Cerebellar cortex (tissue), 1 donor: Measurements from ENCODE around the gene TNRC18.
"Not testable (repeated sequence)": the region's sequence is repeated elsewhere in the genome, so short reads cannot be mapped to it uniquely, and the experiment has no call there.

ENCODE experiments used
- DNase-seq: peaks from one replicate; pipeline ENCODE4 v3.0.0-alpha.2; 2015; ENCODE audit warnings: low spot score

The TNRC18 gene, protein sequence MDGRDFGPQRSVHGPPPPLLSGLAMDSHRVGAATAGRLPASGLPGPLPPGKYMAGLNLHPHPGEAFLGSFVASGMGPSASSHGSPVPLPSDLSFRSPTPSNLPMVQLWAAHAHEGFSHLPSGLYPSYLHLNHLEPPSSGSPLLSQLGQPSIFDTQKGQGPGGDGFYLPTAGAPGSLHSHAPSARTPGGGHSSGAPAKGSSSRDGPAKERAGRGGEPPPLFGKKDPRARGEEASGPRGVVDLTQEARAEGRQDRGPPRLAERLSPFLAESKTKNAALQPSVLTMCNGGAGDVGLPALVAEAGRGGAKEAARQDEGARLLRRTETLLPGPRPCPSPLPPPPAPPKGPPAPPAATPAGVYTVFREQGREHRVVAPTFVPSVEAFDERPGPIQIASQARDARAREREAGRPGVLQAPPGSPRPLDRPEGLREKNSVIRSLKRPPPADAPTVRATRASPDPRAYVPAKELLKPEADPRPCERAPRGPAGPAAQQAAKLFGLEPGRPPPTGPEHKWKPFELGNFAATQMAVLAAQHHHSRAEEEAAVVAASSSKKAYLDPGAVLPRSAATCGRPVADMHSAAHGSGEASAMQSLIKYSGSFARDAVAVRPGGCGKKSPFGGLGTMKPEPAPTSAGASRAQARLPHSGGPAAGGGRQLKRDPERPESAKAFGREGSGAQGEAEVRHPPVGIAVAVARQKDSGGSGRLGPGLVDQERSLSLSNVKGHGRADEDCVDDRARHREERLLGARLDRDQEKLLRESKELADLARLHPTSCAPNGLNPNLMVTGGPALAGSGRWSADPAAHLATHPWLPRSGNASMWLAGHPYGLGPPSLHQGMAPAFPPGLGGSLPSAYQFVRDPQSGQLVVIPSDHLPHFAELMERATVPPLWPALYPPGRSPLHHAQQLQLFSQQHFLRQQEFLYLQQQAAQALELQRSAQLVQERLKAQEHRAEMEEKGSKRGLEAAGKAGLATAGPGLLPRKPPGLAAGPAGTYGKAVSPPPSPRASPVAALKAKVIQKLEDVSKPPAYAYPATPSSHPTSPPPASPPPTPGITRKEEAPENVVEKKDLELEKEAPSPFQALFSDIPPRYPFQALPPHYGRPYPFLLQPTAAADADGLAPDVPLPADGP (N-terminal part only)

DNA sequence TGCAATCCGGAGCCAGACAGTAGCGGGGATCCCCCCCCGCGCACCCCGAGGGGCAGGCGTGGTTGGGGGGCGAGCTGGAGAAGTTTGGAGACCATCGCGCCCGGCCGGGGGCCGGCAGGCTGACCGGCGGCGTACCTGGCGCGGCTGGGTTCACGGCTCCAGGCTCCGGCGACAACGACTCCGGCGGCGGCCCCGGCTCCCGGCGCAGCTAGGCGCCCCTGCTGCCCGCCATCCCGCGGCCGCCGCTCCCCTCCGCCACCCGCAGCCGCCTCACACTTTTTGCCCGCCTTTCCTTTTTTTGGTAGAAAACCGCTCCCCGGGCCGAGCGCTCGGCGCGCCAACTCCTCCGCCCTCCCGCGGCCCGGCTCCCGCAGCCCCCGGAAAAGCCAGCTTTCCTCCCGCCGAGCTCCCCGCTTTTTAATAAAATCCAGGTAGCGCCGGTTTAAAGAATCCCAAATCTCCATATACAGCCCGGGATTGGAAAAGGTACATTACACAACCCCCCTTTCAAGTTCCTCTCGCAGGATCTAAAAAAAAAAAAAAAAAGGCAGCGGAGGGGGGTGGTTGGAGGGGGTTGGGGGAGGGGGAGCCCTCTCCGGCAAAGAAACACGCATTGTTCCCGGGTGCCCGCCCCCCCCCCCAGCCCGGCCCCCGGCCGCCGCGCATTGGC lies at the start of gene TNRC18:
TSS of gene TNRC18 (minus strand) at position 529 of the 670 bp plus-strand sequence. CDS start 2,588 bp downstream, outside the sequence.
- no peak for DNase-seq

DNA sequence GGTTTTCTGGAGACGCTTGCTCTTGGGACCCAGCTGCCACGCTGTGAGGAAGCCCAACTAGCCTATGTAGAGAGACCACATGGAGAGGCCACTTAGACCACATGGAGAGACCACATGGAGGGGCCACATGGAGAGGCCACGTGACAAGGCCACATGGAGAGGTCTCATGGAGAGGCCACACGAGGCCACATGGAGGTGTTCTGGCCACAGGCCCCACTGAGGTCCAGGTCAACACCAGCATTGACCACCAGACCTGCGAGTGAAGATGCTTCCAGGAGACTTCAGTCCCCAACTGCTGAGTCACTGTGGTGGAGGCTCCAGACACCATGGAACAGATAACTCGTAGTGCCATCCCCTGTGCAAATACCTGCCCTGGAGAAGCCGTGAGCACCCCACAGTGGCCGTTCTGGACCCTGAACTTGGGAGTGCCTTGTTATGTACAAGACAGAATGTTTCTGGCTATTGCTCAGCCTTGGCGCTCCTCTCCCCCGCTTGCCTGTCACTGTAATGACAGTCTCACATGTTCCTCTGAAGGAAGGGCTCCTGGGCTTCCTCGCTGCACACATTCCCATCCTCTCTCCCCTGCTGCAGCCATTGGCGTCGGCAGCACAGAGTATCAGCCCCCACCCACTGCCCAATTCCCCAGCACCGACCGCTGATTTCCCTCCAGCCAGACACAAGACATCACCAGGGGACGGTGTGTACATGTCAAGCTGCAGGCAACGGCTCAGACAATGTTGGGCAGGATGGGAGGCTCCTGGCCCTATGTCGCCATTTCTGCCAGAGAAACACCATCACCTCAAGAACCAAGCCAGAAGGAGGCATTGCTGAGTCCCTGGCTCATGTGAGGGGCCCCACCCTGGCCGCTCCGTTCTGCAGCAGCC lies 49.0 kb upstream of the TNRC18 start:
- DNase-seq: no peak

DNA sequence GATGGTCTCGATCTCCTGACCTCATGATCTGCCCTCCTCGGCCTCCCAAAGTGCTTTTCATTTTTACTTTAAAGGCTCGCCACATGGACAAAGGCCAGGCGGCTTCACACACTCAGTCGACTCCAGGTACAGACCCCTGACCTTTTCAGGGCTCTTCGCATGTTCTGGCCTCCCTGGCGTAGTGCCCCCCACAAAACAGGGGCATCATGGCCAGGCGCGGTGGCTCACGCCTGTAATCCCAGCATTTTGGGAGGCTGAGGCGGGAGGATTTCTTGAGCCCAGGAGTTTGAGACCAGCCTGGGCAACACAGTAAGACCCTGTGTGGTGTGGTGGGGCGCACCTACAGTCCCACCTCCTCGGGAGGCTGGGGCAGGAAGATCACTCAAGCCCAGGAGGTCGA lies 48.0 kb upstream of the TNRC18 start:
- DNase-seq: not testable (repeated sequence)

DNA sequence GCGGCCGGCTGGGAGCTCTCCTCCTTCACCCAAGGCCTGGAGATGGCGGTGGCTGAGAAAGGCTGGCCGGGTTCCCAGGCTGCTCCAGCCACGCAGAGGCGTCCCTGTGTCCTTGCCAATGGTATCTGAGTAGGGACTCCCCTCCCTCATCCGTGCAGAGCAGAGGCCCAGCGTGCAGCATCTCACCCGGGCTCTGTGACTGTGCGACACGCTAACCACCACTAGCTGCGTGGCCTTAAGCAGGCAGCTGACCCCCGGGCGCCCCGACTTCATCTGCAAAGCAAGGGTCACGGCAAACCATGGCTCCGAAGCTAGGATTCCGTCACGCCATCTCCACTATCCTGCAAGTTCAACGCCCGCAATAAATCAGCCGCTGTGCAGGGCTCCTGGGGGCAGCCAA lies 47.2 kb upstream of the TNRC18 start:
- peak; percentile 56 for DNase-seq

DNA sequence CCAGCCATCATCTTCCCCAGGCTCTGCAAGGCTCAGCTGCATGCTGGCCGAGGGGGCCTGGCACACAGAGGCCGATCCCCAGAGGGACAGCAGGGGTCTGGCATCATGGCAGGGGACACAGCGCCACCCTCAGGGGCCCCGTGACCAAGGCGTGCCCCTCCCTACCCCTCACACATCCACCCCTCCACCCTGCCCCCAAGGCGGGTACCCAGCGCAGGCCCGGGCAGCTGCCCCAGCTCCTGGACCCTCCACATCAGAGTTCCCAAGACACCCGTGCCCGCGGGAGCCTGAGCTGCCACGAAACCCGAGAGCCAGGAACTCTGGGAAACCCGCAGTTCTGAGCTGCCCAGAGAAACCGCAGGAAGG lies 46.5 kb upstream of the TNRC18 start:
- DNase-seq: peak; percentile 42

DNA sequence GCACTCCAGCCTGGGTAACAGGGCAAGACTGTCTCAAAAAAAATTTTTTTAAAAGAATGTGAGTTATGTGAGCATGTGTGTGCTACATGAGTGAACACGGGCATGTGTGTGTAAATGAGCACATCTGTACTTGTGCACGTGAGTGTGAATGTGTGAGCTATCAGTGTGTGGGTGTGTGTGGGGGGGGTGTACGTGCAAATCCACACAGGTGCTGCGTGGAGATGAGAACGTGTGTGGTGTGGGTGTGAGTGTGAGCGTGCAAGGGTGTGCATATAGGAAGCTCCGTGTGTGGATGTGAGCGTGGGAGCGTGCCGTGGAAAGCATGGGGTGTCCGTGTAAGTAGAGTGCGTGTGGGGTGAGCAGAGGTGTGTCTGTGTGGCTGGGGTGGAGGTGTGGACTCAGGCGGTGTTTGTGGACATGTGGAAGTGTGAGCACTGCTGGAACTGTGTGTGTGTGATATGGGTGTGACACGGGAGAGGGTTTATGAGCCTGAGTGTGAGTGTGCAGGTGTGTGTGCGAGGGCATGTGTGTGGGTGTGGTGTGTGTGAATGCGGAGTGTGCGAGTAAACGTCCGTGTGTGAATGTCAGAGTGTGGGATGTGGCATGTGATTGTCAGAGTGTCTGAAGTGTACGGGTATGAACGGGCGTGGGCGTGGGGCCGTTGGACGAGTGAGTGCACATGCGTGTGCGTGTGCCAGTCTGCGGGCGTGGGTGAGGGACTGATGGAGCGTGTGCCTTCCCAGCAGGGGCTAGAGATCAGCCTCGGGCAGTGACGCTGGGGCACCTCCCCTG lies 45.9 kb upstream of the TNRC18 start:
- no peak for DNase-seq

DNA sequence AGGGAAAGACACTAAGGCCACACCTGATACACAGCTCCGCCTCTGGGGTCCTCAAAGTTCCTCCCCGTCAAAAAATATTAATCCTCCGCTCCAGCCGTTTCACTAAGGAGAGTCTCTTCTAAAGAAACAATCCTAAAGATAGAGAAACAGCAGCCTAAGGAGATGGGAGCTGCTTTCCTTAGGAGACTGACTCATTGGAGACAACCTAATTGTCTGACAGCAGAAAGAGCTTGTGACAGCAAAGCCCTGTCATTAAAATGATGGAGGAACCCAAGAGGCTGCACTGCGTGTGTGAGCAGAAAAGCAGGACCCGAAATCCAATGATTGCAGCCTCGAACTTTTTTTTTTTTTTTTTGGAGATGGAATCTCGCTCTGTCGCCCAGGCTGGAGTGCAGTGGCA lies 44.0 kb upstream of the TNRC18 start:
- DNase-seq: no peak

DNA sequence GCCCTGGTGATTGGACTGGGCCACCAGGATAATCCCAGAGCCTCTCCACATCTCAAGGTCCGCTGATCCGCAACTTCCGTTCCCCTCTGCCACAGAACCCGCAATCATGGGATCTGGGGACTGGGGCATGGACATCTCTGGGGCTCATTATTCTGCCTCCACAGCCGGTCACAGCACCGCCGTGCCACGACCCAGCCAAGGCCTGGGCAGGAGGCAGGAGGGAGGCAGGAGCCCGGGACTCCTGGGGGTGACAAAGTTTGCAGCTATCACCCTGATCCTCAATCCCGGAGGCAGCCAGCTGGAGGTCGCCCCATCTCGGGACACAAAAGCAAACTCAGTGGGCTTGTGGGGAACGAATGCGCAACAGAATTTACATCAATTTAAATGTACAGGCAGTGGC lies 42.9 kb upstream of the TNRC18 start:
- DNase-seq: no peak

DNA sequence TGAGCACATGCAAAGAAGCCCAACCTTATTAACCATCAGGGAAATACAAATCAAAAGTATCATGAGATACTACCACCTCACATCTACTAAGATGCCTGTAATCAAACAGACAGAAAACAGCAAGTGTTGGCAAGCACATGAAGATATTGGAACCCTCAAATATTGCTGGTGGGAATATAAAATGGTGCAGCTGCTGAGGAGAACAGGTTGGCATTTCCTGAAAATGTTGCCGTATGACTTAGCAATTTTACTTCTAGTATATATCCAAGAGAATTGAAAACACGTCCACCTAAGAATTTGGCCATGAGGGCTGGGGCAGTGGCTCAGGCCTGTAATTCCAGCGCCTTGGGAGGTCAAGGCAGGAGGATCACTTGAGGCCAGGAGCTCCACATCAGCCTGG lies 39.4 kb upstream of the TNRC18 start:
- no peak for DNase-seq

DNA sequence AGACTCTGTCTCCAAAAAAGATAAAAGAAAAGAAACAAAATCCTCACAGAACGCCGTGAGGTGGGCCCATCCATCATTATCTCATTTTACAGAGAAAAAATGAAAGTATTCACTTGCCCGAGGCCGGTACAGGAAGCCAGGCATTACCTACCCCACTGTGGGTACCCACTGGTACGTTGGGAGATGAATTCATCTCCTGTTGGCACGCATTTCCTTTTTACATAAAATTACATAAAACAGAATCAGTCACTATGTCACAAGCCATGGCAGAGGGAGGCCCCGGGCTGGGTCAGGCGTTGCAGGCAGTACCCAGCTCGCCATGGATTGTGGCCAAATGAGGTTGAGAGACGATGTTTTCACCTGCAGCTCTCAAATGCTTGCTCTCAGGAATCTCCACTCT lies 38.6 kb upstream of the TNRC18 start:
- no peak for DNase-seq

DNA sequence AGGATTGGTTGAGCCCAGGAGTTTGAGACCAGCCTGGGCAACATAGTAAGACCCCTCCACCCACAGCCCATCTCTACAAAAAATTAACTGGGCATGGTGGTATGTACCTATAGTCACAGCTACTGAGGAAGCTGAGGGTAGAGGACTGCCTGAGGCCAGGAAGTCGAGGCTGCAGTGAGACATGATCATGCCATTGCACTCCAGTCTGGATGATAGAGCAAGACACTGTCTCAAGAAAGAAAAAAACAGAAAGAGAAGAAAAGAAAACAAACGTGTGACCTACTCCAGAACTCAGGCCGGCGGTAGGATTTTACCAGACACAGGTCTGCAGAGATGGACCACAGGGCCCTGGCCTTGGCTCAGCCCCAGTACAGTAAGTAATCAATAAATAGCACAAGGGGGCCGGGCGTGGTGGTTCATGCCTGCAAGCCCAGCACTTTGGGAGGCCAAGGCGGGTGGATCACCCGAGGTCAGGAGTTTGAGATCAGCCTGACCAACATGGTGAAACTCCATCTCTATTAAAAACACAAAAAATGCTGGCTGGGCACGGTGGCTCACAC lies 35.4 kb upstream of the TNRC18 start:
- no peak for DNase-seq

DNA sequence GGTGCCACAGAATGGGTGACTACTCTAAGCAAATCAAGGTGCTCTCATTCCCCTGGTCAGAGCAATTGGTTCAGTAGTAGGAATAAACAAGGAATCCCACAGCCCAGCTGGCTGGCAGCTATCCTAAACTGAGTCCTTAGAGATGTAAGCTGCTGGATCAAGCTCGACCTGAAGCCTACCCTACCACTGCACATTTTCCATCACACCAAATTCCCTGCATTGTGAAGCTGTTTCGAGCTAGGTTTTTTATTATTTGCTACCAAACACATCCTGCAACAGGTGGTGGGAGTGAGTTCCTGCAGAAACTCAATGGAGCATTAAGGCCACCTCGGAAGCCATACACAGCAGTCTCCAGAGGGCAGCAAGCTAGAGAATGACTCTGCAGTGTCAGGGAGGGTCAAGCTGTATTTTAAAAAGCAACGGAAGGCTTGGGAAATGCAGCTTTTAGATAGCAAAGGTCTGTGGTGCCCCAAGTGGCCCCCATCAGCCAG lies 33.7 kb upstream of the TNRC18 start:
- DNase-seq: no peak

DNA sequence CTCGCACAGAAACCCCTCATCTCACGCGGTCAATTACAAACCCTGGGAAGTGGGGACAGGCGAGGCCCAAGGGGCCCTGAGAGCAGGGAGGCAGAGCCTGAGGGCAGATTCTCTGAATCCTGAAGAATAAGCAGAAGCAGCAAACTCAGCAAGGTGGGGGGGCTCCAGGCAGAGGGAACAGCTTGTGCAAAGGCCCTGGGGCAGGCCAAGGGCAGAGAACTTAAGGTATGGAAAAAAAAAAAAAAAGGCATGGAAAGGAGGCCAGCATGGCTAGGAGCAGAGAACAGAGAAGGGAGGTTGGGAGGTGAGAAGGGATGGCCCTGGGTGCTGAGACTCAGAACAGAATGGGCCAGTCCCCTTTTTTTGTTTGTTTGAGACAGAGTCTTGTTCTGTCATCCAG lies 32.8 kb upstream of the TNRC18 start:
- DNase-seq: no peak

DNA sequence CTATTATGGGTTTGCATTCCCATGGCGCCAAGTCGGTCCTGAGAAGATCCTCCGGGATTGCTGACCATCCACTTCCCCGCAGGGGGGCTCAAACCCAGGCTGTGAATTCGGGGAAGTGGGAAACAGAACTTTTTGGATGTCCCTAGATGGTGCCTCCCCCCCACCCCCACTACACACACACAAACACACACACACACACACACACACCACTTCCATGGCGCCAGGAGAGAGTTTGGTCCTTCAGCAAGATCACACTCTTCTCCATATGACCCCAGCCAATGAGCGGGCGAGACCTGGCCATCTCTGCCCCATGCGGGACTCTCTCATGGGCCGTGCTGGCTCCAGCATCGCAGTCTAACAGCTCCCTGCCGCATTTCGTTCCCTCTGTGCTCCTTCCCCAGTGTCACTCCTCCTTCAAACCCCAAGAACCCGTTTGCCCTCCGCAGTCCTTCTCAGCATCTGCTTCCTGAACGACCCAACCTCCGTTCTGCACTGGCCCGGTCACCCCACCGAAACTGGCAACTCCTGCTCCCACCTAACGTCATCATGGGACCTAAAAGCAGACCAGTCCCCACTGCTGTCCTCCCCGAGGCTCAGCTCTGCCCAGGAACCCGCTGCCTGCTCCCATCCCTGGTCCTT lies 32.1 kb upstream of the TNRC18 start:
- DNase-seq: no peak

DNA sequence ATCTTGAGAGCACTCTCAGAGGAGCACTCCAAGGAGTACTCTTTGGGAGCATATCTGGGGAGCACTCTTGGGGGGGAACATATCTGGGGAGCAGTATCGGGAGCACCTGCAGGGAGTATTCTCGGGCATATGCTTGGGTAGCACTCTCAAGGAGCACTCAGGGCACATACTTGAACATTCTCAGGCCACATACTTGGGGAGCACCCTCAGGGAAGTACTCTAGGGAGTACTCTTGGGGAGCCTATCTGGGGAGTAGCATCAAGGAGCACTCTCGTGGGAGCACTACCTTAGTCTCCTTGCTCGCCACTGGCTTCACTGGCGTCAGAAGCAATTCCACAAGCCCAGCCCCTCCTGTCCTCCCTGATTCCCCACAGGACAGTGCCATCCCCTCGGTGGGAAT lies 31.5 kb upstream of the TNRC18 start:
- DNase-seq: no peak

DNA sequence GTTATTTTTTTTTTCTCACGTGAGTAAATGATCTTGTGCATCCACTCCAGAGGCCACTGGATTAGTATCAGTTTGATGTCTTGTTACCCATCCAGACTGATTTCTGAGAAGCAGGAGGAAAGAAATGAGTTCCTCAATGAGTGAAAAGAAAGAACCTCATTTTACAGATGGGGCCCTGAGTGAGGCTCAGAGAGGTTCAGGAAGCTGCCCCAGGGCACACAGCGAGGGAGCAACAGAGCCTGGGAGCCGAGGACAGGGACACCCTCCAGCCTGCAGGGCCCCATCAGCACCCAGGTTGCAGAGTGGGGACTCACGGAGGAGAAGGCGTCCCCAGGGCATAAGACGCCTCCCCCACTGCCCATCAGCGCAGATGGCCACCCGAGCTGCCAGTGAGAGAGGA lies 30.9 kb upstream of the TNRC18 start:
- DNase-seq: no peak

DNA sequence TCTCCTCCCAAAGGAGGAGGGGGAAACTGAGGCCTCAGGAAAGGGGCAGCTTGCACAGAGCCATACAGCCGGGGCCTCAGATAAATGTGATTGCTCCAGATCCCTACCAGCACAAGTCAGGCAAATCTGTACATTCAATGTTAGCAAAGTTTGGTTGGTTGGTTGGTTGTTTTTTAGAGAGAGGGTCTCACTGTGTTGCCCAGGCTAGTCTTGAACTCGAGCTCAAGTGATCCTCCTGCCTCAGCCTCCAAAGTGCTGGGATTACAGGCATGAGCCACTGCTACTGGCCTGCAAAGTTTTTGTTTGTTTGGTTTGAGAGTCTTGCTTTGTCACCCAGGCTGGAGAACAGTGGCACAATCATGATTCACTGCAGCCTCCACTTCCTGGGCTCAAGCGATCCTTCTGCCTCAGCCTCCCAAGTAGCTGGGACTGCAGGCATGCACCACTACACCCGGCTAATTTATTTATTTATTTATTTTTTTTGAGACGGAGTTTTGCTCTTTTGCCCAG lies 30.0 kb upstream of the TNRC18 start:
- no peak for DNase-seq

DNA sequence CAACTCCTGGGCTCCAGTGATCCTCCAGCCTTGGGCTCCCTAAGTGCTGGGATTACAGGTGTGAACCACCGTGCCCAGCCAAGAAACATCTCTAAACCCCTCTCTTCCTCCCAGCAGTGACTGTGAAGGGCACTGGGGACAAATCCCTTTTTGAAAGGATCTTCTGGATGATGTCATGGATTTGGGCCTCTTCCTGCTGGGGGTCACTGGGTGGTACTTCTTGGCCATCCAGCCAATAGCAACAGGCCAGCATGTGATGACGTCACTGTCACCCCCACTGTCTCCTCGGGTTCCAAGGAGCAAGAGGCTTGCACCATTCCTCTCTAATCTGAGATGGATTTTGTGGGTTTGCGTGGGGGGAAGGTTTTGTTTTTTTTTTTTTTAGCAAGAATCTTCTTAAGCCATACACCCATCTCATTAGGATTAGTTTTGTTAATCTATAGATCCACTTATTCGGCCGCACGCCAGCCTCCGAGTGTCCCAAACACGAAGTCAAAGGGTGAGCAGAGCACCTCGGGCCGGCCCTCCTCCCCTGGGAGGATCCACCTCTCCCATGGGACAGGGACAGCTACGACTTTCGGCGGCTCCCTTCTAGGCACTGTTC lies 29.4 kb upstream of the TNRC18 start:
- peak; percentile 47 for DNase-seq

DNA sequence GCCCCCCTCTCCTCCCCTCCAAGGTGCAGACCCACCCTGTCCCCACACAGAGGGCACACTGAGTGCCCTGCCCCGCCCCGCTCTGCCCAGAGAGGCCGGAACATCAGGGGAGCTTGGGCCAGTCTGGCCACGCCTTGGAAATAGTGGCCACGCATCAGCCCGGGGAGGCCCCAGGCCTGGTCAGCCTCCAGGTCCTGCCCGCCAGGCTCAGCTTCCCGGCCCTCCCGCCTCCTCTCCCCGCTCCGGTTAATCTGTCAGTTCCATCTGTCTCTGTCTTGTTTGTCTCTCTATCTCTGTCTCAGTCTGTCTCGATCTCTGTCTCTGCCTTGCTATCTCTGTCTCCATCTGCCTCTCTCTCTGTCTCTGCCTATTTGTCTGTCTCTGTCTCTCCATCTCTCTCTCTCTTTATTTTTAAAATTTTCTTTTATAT lies 28.9 kb upstream of the TNRC18 start:
- no peak for DNase-seq
